H9 (cell line): ENCODE measurements around the gene MLH1. TPM values are rescaled to one million over a fixed set of nuclear protein-coding genes. Genes with fewer than 3 reads are reported as not detected.

Source experiments
- DNase-seq: peaks from one replicate; pipeline ENCODE4 v3.0.0-alpha.2; 2017
- H2AFZ ChIP-seq: one replicate; pipeline ENCODE4 v1.6.1; 2013; ENCODE audit warnings: mild to moderate bottlenecking, low read length, control low read depth, moderate library complexity
- H2AK5ac ChIP-seq: 2 replicates; pipeline ENCODE4 v1.6.1; 2013; ENCODE audit warnings: low read length, control low read depth, mixed read lengths; ENCODE audit not compliant: insufficient read length
- H2BK120ac ChIP-seq: one replicate; pipeline ENCODE4 v1.6.1; 2013; ENCODE audit warnings: low read depth, mild to moderate bottlenecking, low read length, control low read depth, inconsistent platforms; ENCODE audit not compliant: poor library complexity, severe bottlenecking
- H2BK12ac ChIP-seq: 2 replicates; pipeline ENCODE4 v1.6.1; 2013; ENCODE audit warnings: low read length, control low read depth, mixed read lengths, low read depth; ENCODE audit not compliant: insufficient read length
- H2BK15ac ChIP-seq: 2 replicates; pipeline ENCODE4 v1.6.1; 2013; ENCODE audit warnings: low read depth, low read length, control low read depth
- H2BK20ac ChIP-seq: one replicate; pipeline ENCODE4 v1.6.1; 2013; ENCODE audit warnings: low read depth, mild to moderate bottlenecking, low read length, control low read depth, inconsistent platforms; ENCODE audit not compliant: poor library complexity, severe bottlenecking
- H2BK5ac ChIP-seq: 2 replicates; pipeline ENCODE4 v1.6.1; 2013; ENCODE audit warnings: low read length, control low read depth, mixed read lengths; ENCODE audit not compliant: insufficient read length
- H3K14ac ChIP-seq: 2 replicates; pipeline ENCODE4 v1.6.1; 2013; ENCODE audit warnings: low read length, control low read depth; ENCODE audit not compliant: insufficient read depth
- H3K18ac ChIP-seq: 2 replicates; pipeline ENCODE4 v1.6.1; 2013; ENCODE audit warnings: low read depth, mild to moderate bottlenecking, mixed read lengths, low read length, control low read depth; ENCODE audit not compliant: insufficient read length
- H3K23ac ChIP-seq: 2 replicates; pipeline ENCODE4 v1.6.1; 2013; ENCODE audit warnings: low read length, control low read depth, mixed read lengths, low read depth; ENCODE audit not compliant: insufficient read length
- H3K23me2 ChIP-seq: 2 replicates; pipeline ENCODE4 v1.6.1; 2013; ENCODE audit warnings: low read depth, mild to moderate bottlenecking, mixed read lengths, low read length, control low read depth; ENCODE audit not compliant: insufficient read length, poor library complexity, severe bottlenecking
- H3K27ac ChIP-seq: 2 replicates; pipeline ENCODE4 v1.5.1; 2013; ENCODE audit warnings: low read length, control low read depth, mixed read lengths, low read depth; ENCODE audit not compliant: insufficient read length
- H3K27me3 ChIP-seq: 2 replicates; pipeline ENCODE4 v1.6.1; 2013; ENCODE audit warnings: low read length, control low read depth, inconsistent platforms; ENCODE audit not compliant: insufficient read depth
- H3K4ac ChIP-seq: 2 replicates; pipeline ENCODE4 v1.6.1; 2013; ENCODE audit warnings: low read depth, mild to moderate bottlenecking, control low read depth, inconsistent platforms, low read length, moderate library complexity
- H3K4me1 ChIP-seq: 2 replicates; pipeline ENCODE4 v1.6.1; 2013; ENCODE audit warnings: low read length, control low read depth, inconsistent platforms; ENCODE audit not compliant: insufficient read depth
- H3K4me2 ChIP-seq: 2 replicates; pipeline ENCODE4 v1.6.1; 2013; ENCODE audit warnings: low read length, control low read depth, mixed read lengths; ENCODE audit not compliant: insufficient read length, insufficient read depth
- H3K56ac ChIP-seq: 2 replicates; pipeline ENCODE4 v1.6.1; 2013; ENCODE audit warnings: low read depth, mild to moderate bottlenecking, mixed read lengths, low read length, control low read depth; ENCODE audit not compliant: insufficient read length
- H3K79me1 ChIP-seq: 2 replicates; pipeline ENCODE4 v1.6.1; 2013; ENCODE audit warnings: low read depth, mild to moderate bottlenecking, moderate library complexity, low read length, control low read depth, inconsistent platforms; ENCODE audit not compliant: insufficient read depth, poor library complexity, severe bottlenecking
- H3K79me2 ChIP-seq: 2 replicates; pipeline ENCODE4 v1.6.1; 2013; ENCODE audit warnings: low read length, control low read depth, inconsistent platforms; ENCODE audit not compliant: insufficient read depth
- H3K9ac ChIP-seq: 2 replicates; pipeline ENCODE4 v1.6.1; 2013; ENCODE audit warnings: low read length, control low read depth, mixed read lengths; ENCODE audit not compliant: insufficient read length; ENCODE audit errors: extremely low read depth
- H3K9me3 ChIP-seq: one replicate; pipeline ENCODE4 v1.6.1; 2013; ENCODE audit warnings: low read depth, low read length, inconsistent platforms; ENCODE audit not compliant: control insufficient read depth
- H3T11ph ChIP-seq: one replicate; pipeline ENCODE4 v1.6.1; 2013; ENCODE audit warnings: mild to moderate bottlenecking, low read length, control low read depth, inconsistent platforms
- H4K20me1 ChIP-seq: one replicate; pipeline ENCODE4 v1.6.1; 2013; ENCODE audit not compliant: control insufficient read depth, insufficient read length, insufficient read depth
- H4K5ac ChIP-seq: 2 replicates; pipeline ENCODE4 v1.6.1; 2013; ENCODE audit warnings: low read depth, mild to moderate bottlenecking, mixed read lengths, low read length, control low read depth; ENCODE audit not compliant: insufficient read length
- H4K8ac ChIP-seq: replicated peaks from 2 replicates; pipeline ENCODE4 v1.6.1; 2013; ENCODE audit warnings: low read length, control low read depth, mixed read lengths, low read depth; ENCODE audit not compliant: insufficient read length
- H4K91ac ChIP-seq: 2 replicates; pipeline ENCODE4 v1.6.1; 2013; ENCODE audit warnings: low read depth, mild to moderate bottlenecking, moderate library complexity, mixed read lengths, low read length, control low read depth; ENCODE audit not compliant: insufficient read length
- H3K27ac Mint-ChIP-seq, 3 experiments: 2 replicates in 2 of 3; 3 replicates in 1 of 3; pipeline ENCODE4 v1.8.0; 2020 to 2021; ENCODE audit warnings: mixed read lengths in 3 of 3, mild to moderate bottlenecking in 1 of 3, moderate library complexity in 1 of 3
- H3K27me3 Mint-ChIP-seq: 2 replicates; pipeline ENCODE4 v1.8.0; 2021; ENCODE audit warnings: low read depth, mild to moderate bottlenecking, moderate library complexity, mixed read lengths
- H3K36me3 Mint-ChIP-seq, 3 experiments: 2 replicates in 2 of 3; 3 replicates in 1 of 3; pipeline ENCODE4 v1.8.0; 2020 to 2021; ENCODE audit warnings: low read depth in 3 of 3, mixed read lengths in 3 of 3; ENCODE audit not compliant: insufficient read depth in 1 of 3
- H3K4me1 Mint-ChIP-seq, 2 experiments: 2 replicates each; pipeline ENCODE4 v1.8.0; 2020; ENCODE audit warnings: mixed read lengths in 2 of 2
- H3K4me3 Mint-ChIP-seq, 2 experiments: 2 replicates in 1 of 2; 3 replicates in 1 of 2; pipeline ENCODE4 v1.8.0; 2020 to 2021; ENCODE audit warnings: mild to moderate bottlenecking in 2 of 2, mixed read lengths in 2 of 2, moderate library complexity in 1 of 2
- H3K9me3 Mint-ChIP-seq, 2 experiments: 2 replicates in 1 of 2; 3 replicates in 1 of 2; pipeline ENCODE4 v1.8.0; 2020; ENCODE audit warnings: mild to moderate bottlenecking in 2 of 2, mixed read lengths in 2 of 2, moderate library complexity in 1 of 2
- CTCF ChIP-seq: fragments of 200-600 bp; sonication (generic); conservative IDR thresholded peaks from 3 replicates; pipeline ENCODE4 v1.8.0; 2021; ENCODE audit warnings: antibody characterized with exemption, mild to moderate bottlenecking
- total RNA-seq: library from RNA; stranded (reverse); gene quantifications from 2 replicates; pipeline ENCODE4 v1.2.1, GENCODE V29; 2021

The MLH1 gene
- total RNA-seq, 1 experiment from 2014 or later = 45.1 TPM

GRCh38 chr3:36954452-36955134 lies 38.7 kb upstream of the MLH1 start:
- no peaks in the 10 kb centered on the region for H3K27me3 ChIP-seq
- H3K36me3 Mint-ChIP-seq = no peaks in the 10 kb centered on the region
- peaks cover 0 to 2% of the 10 kb centered on the region in 2 experiments; a peak in 2 of 5 replicates for H3K9me3 Mint-ChIP-seq
- no peak overlapping the region for H3K56ac ChIP-seq
- no peaks in the 10 kb centered on the region for H3K79me2 ChIP-seq
- no peak overlapping the region for H3T11ph ChIP-seq
- no peak overlapping the region for H3K14ac ChIP-seq
- no peaks in the 10 kb centered on the region for H3K23me2 ChIP-seq
- peaks cover 3 to 14% of the 10 kb centered on the region in 2 experiments for H3K4me1 Mint-ChIP-seq
- H4K5ac ChIP-seq = no peak overlapping the region
- no peak overlapping the region for H3K4me3 Mint-ChIP-seq
- H2BK120ac ChIP-seq = no peak overlapping the region
- no peak overlapping the region for H3K4ac ChIP-seq
- TF ChIP-seq CTCF = no peak
- H3K27ac ChIP-seq = no peak overlapping the region
- H3K79me1 ChIP-seq = no peaks in the 10 kb centered on the region
- H3K18ac ChIP-seq = no peak overlapping the region
- H2AFZ ChIP-seq = no peak overlapping the region
- no peak overlapping the region for H2BK12ac ChIP-seq
- H4K91ac ChIP-seq = no peak overlapping the region
- H2BK5ac ChIP-seq = no peak overlapping the region
- H2BK15ac ChIP-seq = no peak overlapping the region
- H3K4me2 ChIP-seq = no peak overlapping the region
- H3K27me3 Mint-ChIP-seq = no peaks in the 10 kb centered on the region
- no peaks in the 10 kb centered on the region for H4K20me1 ChIP-seq
- no peaks in the 10 kb centered on the region for H3K9me3 ChIP-seq
- H3K4me1 ChIP-seq = no peaks in the 10 kb centered on the region
- H4K8ac ChIP-seq = no peak overlapping the region
- no peak overlapping the region for H3K9ac ChIP-seq
- no peak overlapping the region for H3K27ac Mint-ChIP-seq
- H3K23ac ChIP-seq = no peak overlapping the region
- DNase-seq = no peak
- no peak overlapping the region for H2BK20ac ChIP-seq
- no peak overlapping the region for H2AK5ac ChIP-seq
